GM12801 (cell line): ENCODE measurements around the gene TBC1D5.

ENCODE experiments used
- CTCF ChIP-seq: IDR thresholded peaks from one replicate; pipeline ENCODE4 v1.5.1; 2011; ENCODE audit warnings: control low read depth; ENCODE audit not compliant: insufficient read length; ENCODE audit errors: extremely low read depth

Gene TBC1D5

GRCh38 chr3:17233398-17233800 lies 509.0 kb downstream of the TBC1D5 start:
- TF ChIP-seq CTCF = no peak

GRCh38 chr3:17232442-17232841 lies 510.0 kb downstream of the TBC1D5 start:
- no peak for TF ChIP-seq CTCF

GRCh38 chr3:17231537-17232261 lies 510.7 kb downstream of the TBC1D5 start:
- TF ChIP-seq CTCF = no peak

GRCh38 chr3:17227472-17227871 lies 515.0 kb downstream of the TBC1D5 start:
- no peak for TF ChIP-seq CTCF

- TF ChIP-seq CTCF = no peak
Observed at GRCh38 chr3:17221529-17221928, 520.9 kb downstream of the TBC1D5 start.

- TF ChIP-seq CTCF = no peak
Observed at GRCh38 chr3:17219593-17219992, 522.8 kb downstream of the TBC1D5 start.

- TF ChIP-seq CTCF = no peak
Observed at GRCh38 chr3:17218587-17218986, 523.8 kb downstream of the TBC1D5 start.

- no peak for TF ChIP-seq CTCF
Observed at GRCh38 chr3:17217588-17217987, 524.8 kb downstream of the TBC1D5 start.
